Naive thymus-derived CD8-positive, alpha-beta T cell (primary cell): ENCODE measurements around the gene FIGN. TPM values are rescaled to one million over a fixed set of nuclear protein-coding genes. Genes with fewer than 3 reads are reported as not detected.

Experiments
- ATAC-seq, 2 donors: fragments of 150-1000 bp; cut with Tn5 transposase in 1 of 2; sonication (Bioruptor Pico), chemical (Tn5 transposase) in 1 of 2; 1 replicate in 1 of 2; 2 replicates in 1 of 2; pipeline ENCODE4 v1.10.0; 2021; ENCODE audit warnings: mild to moderate bottlenecking in 2 of 2, moderate library complexity in 2 of 2
- POLR2A ChIA-PET: fragments of 350-600 bp; sonication (Branson Sonifier 250); formaldehyde crosslinking; loops from one replicate; lab custom pipeline; 2021; ENCODE audit warnings: antibody characterized with exemption; lab: Charles Lee
- DNase-seq, 10 donors: peaks; one replicate each; pipeline versions ENCODE4 v3.0.0 to v3.0.0-alpha.2; 2020 to 2022
- H3K27ac Mint-ChIP-seq, 10 donors: one replicate each; pipeline ENCODE4 v1.8.0; 2020 to 2022; ENCODE audit warnings: mild to moderate bottlenecking in 10 of 10, mixed read lengths in 10 of 10, moderate library complexity in 4 of 10, inconsistent platforms in 1 of 10
- H3K27me3 Mint-ChIP-seq, 5 donors: one replicate each; pipeline ENCODE4 v1.8.0; 2021 to 2022; ENCODE audit warnings: mixed read lengths in 5 of 5
- H3K36me3 Mint-ChIP-seq, 3 donors: one replicate each; pipeline ENCODE4 v1.8.0; 2020 to 2022; ENCODE audit warnings: mixed read lengths in 3 of 3, mild to moderate bottlenecking in 2 of 3, inconsistent platforms in 1 of 3
- H3K4me1 Mint-ChIP-seq, 4 donors: one replicate each; pipeline ENCODE4 v1.8.0; 2021 to 2022; ENCODE audit warnings: mixed read lengths in 4 of 4
- H3K4me3 Mint-ChIP-seq, 10 donors: one replicate each; pipeline ENCODE4 v1.8.0; 2020 to 2022; ENCODE audit warnings: mild to moderate bottlenecking in 10 of 10, mixed read lengths in 10 of 10, moderate library complexity in 6 of 10, inconsistent platforms in 1 of 10
- H3K9me3 Mint-ChIP-seq, 9 donors: one replicate each; pipeline ENCODE4 v1.8.0; 2020 to 2022; ENCODE audit warnings: mixed read lengths in 9 of 9, mild to moderate bottlenecking in 3 of 9, inconsistent platforms in 1 of 9, moderate library complexity in 1 of 9
- polyA plus RNA-seq, 3 donors: library from polyadenylated mRNA; unstranded; fragments of 300-500 nt; fragmentation: Illumina TruSeq; gene quantifications; one replicate each; pipeline ENCODE4 v1.2.3, GENCODE V29; 2021
- total RNA-seq, 8 experiments: library from RNA in 2 of 8; stranded (reverse) in 2 of 8; gene quantifications; one replicate each; pipeline ENCODE4 v1.2.3 and lab custom pipeline; 2021 to 2026

The FIGN gene
- total and polyA plus RNA-seq, 5 experiments from 2014 or later, result not detected

DNA sequence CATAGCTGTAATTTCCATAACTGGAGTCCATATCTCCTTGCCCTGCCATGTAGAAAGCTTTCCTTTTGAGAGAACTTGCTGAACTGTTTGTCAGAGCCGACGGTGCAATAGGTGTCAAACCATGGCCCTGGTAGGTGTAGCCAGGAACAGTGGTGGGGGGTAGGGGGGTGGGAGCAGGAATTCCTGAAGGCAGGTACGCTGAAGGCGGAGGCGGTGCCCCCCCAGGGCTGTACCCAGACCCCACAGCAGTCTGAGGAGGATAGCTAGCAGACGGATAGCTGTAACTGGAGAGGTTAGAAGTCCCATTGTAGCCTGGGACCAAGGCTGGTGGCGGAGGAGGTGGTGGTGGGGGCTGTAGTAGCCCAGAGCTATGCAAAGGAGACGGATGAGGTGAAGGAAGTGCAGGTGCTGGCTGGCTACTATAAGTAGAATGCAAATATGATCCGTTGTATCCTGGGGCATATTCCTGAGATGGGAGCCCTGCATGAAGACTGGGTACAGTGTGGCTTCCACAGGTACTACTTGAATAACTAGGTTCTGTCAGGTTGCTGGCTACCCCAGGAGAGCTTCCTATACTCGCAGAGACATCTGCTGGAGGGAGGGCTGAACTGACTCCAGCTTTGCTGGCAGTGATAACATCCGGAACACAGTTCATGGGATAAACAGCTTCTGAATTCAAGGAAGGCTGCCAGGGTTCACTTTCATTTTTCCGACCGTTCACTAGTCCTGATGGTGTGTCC lies 124.8 kb downstream of the FIGN start:
- POLR2A ChIA-PET, result no interaction called here
- no peaks in the 10 kb centered on the region for H3K4me1 Mint-ChIP-seq
- ATAC-seq (no peak), DNase-seq (no peak)
- H3K36me3 Mint-ChIP-seq, result no peaks in the 10 kb centered on the region
- H3K4me3 Mint-ChIP-seq, result no peak overlapping the region
- H3K27ac Mint-ChIP-seq, result no peak overlapping the region
- H3K9me3 Mint-ChIP-seq, result peaks cover 0 to 5% (median 0%) of the 10 kb centered on the region in 9 donors
- H3K27me3 Mint-ChIP-seq, result no peaks in the 10 kb centered on the region

DNA sequence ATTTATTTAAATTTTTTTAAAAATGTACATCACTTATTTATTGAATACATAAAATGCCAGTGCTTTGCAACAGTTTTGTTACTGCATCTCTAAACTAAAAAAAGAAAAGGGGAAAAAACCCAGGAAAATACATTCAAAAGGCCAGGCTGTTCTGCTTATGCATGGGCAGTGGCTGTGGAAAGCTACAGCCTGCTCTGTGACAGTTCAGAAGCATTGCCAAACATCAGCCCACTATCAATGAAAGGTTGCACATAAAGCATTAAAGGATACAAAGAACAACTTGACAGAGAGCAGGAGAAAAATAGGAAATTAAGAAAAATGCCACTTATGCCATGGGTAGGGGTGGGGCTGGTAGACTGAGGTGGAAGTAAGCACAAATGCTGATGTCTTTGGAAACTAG lies 128.2 kb downstream of the FIGN start:
- Mint-ChIP-seq H3K27ac (no peak overlapping the region), H3K9me3 (peaks cover 0 to 4% (median 0%) of the 10 kb centered on the region in 9 donors), H3K36me3 (no peaks in the 10 kb centered on the region), H3K4me1 (no peaks in the 10 kb centered on the region), H3K4me3 (no peak overlapping the region), H3K27me3 (no peaks in the 10 kb centered on the region)
- ATAC-seq, result no peak
- DNase-seq, result no peak
- POLR2A ChIA-PET, result no interaction called here

DNA sequence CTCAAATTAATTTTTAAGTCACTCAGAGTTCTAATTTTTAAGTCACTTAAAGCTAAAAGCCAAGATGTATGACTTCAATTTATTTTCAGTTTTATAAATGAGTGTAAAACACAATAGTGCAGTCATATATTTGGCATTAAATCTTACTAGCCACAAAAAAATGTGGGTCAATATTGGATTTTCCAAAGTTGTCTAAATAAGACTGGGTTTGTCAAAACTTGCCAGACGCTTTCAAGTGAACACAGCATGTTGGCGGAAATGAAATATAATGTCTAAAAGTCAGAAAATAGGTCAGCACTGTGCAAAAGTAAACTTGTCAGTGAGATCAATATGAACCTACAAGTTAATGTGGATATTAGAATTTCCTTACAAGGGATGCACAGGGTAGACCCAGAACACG lies 128.9 kb downstream of the FIGN start:
- Mint-ChIP-seq H3K4me3 (no peak overlapping the region), H3K4me1 (no peaks in the 10 kb centered on the region), H3K27ac (no peak overlapping the region), H3K27me3 (no peaks in the 10 kb centered on the region), H3K36me3 (no peaks in the 10 kb centered on the region), H3K9me3 (peaks cover 0 to 1% (median 0%) of the 10 kb centered on the region in 9 donors)
- DNase-seq, result no peak
- no peak for ATAC-seq
- POLR2A ChIA-PET, result no interaction called here

DNA sequence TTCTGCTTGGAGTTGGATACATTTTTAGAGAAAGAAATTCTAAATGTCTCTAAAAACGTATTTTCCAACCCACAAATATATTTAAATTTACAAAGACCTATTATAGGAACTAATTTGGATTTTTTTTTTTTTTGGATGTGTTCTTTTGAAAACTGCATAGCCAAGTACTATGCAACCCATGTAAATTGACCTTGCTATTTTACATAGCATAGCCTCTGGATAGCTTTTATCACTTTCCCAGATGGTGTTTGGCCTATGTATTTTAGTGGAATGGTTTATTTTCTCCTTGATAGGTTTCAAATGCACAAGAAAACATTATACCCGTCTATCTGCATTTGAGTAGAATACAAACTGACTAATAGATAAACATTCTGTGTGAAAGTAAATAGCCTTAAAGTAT lies 130.0 kb downstream of the FIGN start:
- Mint-ChIP-seq H3K27ac (no peak overlapping the region), H3K36me3 (no peaks in the 10 kb centered on the region), H3K27me3 (no peaks in the 10 kb centered on the region), H3K4me1 (no peaks in the 10 kb centered on the region), H3K4me3 (no peak overlapping the region), H3K9me3 (peaks cover 0 to 1% (median 0%) of the 10 kb centered on the region in 9 donors)
- ATAC-seq (no peak), DNase-seq (no peak)
- POLR2A ChIA-PET, result no interaction called here

DNA sequence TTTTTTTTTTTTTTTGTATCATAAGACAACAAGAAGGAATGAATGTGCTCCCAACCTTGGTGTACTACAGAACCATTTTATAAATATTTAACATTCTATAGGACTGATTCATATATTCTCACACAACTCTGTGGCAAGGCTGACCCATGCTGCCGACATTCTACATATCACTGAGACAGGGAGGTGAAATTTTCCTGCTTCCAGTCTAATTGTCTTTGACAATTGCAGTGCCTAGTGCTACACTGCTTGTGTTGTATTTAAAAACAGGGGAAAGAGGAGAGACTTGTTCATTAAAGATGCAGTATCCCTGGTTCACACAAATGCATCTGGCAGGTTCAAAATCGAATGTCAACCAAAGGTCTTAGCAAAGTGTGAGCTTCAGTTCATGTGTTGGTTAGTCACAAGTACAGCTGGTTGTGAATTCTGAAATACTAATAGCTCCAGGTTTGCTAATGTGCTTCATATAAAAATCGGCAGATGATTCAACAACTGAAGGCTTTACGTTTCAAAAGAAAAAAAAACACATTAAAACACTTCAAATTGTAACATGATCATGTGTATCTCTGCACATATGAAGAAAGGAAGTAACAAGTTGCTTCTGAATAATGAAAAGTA lies 130.8 kb downstream of the FIGN start:
- ATAC-seq (no peak), DNase-seq (no peak)
- no peaks in the 10 kb centered on the region for H3K4me1 Mint-ChIP-seq
- no peak overlapping the region for H3K4me3 Mint-ChIP-seq
- peaks cover 0 to 1% (median 0%) of the 10 kb centered on the region in 9 donors for H3K9me3 Mint-ChIP-seq
- POLR2A ChIA-PET, result no interaction called here
- no peaks in the 10 kb centered on the region for H3K36me3 Mint-ChIP-seq
- no peak overlapping the region for H3K27ac Mint-ChIP-seq
- H3K27me3 Mint-ChIP-seq, result no peaks in the 10 kb centered on the region

DNA sequence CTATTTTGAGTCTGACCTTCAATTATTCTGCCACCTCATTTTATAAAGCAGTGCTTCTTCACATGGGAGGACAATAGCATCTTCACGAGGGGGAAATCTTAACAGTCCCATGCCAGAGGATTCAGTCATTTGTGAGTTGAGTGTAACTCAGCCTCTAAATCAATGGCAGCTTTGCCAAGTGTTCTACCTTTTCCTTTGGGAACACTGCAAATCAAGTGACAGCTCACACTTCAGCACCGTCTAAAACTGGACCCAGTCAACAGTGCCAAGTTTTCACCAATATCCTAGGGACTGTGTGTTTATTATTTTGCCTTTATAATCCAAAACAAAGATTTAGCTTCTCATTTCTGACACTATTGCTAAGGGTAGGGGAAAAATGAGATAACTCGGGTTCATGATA lies 133.6 kb downstream of the FIGN start:
- peaks cover 0 to 3% (median 0%) of the 10 kb centered on the region in 9 donors for H3K9me3 Mint-ChIP-seq
- H3K36me3 Mint-ChIP-seq, result no peaks in the 10 kb centered on the region
- H3K27ac Mint-ChIP-seq, result no peak overlapping the region
- POLR2A ChIA-PET, result no interaction called here
- DNase-seq (no peak), ATAC-seq (no peak)
- no peaks in the 10 kb centered on the region for H3K4me1 Mint-ChIP-seq
- no peaks in the 10 kb centered on the region for H3K27me3 Mint-ChIP-seq
- H3K4me3 Mint-ChIP-seq, result no peak overlapping the region

DNA sequence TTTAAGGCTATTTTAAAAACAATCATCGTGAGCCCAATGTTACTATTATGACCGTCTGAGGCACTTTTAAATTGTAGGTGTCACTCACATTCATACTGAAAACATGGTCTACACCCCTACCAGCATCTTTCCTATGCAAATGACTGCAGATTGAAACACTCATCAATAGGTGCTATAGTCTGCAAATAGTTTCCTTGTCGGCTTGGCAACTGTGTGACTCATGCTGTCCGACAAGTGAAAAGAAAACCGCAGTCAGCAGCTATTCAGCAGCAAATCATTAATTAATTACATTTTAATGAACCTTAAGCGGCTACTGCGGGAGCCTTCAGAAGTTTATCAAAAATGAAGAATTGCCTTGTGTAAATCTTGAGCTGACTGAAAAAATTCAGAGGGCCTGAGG lies 134.4 kb downstream of the FIGN start:
- ATAC-seq (no peak), DNase-seq (no peak)
- Mint-ChIP-seq H3K27ac (no peak overlapping the region), H3K36me3 (no peaks in the 10 kb centered on the region), H3K4me1 (no peaks in the 10 kb centered on the region), H3K27me3 (no peaks in the 10 kb centered on the region), H3K9me3 (peaks cover 0 to 3% (median 0%) of the 10 kb centered on the region in 9 donors), H3K4me3 (no peak overlapping the region)
- POLR2A ChIA-PET, result no interaction called here

DNA sequence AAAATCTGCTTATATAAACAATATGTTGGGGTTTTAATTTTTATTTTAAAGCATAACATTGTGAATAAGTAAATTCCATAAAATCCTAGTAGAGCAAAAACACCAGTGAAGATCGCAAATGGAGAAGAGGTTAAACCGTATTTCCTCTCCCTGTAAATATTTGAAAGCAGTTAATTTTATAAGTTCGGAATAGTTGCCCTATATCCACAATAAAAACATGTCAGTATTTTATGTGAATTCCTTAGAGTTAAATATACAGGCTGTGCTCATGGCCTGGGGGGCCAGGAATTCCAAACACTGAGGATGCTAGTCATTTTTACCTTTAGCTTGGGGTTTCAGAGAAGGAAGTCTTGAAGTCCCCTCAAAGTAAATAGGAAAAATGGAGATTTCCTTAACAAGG lies 135.0 kb downstream of the FIGN start:
- no peaks in the 10 kb centered on the region for H3K36me3 Mint-ChIP-seq
- POLR2A ChIA-PET, result no interaction called here

DNA sequence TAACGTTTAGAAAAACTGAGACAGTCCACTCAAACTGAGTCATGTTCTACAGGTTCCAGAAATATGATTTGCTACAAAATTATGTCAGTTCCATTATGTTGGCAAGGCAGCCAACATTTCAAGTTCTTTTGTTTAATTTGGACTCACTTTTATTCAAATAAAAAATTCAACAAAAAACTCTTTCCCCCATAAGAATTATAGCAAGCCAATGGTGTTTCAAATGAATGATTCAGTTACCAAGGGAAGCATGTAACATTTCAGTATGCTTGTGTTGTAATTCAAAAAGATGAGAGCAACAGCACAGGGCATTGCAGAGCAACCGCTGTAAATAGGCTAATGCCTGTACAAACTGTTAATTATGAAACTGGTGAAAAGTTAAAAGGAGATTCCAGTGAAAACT lies 140.8 kb downstream of the FIGN start:
- DNase-seq (no peak), ATAC-seq (no peak)
- H3K9me3 Mint-ChIP-seq, result peaks cover 0 to 6% (median 0%) of the 10 kb centered on the region in 9 donors
- POLR2A ChIA-PET, result no interaction called here
- no peaks in the 10 kb centered on the region for H3K27me3 Mint-ChIP-seq
- H3K36me3 Mint-ChIP-seq, result no peaks in the 10 kb centered on the region
- no peaks in the 10 kb centered on the region for H3K4me1 Mint-ChIP-seq
- no peak overlapping the region for H3K4me3 Mint-ChIP-seq
- H3K27ac Mint-ChIP-seq, result no peak overlapping the region

More for the DNA sequence above, 135.0 kb downstream of the FIGN start:
- no peak overlapping the region for H3K4me3 Mint-ChIP-seq
- H3K27me3 Mint-ChIP-seq, result no peaks in the 10 kb centered on the region
- no peak overlapping the region for H3K27ac Mint-ChIP-seq
- peaks cover 0 to 4% (median 0%) of the 10 kb centered on the region in 9 donors for H3K9me3 Mint-ChIP-seq
- DNase-seq (no peak), ATAC-seq (no peak)
- H3K4me1 Mint-ChIP-seq, result no peaks in the 10 kb centered on the region

DNA sequence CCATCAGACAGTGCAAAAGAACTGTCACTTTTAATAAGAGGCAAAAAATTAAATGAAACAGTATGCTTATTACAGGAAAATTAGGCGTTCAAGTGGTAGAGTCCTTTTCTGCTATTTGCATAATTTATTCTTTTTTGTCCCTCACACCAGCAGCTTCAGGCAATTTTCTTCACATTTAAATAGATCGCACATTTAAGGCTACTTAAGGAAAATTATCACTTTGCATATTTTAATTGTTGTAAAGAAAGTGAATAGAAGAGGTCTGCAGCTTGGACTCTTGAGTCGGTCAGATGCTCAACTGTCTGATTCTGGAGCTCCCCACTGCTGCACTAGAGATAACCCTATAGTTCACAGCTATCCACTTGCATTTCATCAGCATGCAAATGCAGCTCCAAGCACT lies 141.3 kb downstream of the FIGN start:
- peaks cover 0 to 6% (median 0%) of the 10 kb centered on the region in 9 donors for H3K9me3 Mint-ChIP-seq
- no peak overlapping the region for H3K27ac Mint-ChIP-seq
- no peaks in the 10 kb centered on the region for H3K36me3 Mint-ChIP-seq
- POLR2A ChIA-PET, result no interaction called here
- H3K4me3 Mint-ChIP-seq, result no peak overlapping the region
- no peak for ATAC-seq
- H3K27me3 Mint-ChIP-seq, result no peaks in the 10 kb centered on the region
- DNase-seq, result no peak
- no peaks in the 10 kb centered on the region for H3K4me1 Mint-ChIP-seq

DNA sequence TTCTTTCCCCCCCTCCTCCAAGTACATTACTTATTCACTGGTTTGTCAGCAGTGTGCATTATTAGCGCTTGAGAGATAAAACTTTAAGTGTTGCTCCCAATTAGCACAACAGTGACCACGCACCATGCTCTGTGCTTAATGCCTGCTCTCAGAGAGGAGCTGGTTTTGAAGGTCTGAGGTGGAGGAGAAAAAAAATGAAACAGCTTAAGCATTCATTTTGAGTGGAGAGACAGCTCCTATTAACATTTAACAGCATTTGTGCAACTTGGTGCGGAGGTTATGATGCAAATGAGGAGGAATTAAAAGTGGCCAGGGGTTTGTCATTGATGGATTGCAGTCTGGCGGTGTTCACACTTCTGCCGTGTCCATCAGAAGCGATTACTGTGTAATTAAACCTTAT lies 141.8 kb downstream of the FIGN start:
- no peak overlapping the region for H3K4me3 Mint-ChIP-seq
- POLR2A ChIA-PET, result no interaction called here

DNA sequence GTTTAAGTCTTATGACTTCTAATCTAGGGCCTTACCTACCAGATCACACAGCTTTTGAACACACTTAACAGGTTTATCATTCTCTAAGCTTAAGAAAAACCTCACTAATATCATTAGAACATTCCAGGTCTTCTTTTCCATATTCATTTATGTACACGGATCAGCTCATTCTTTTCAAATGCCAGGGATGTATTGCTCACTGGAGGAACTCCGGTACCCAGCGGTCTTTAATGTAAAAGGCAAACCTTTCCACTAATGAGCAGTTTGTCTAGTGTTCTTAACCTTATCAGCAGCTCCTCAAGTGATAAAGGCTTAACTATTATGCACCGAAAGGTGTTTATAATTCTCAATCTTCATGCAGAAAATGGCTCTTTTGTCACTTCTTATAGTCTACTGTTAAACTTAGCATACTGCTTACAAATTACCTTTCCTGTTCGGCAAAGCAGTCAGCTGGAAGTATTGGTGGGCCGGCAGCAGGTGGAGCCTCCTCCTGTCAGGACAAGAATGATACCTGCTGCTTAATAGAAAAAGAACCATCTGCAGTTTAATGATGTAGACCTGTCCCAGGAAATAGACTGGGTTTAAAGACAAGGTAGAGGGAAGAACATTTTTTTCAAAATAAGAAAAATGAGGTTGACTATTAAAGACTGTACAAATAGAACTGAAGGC lies 142.7 kb downstream of the FIGN start:
- DNase-seq (no peak), ATAC-seq (no peak)
- POLR2A ChIA-PET, result no interaction called here
- Mint-ChIP-seq H3K4me3 (no peak overlapping the region), H3K27ac (no peak overlapping the region), H3K27me3 (no peaks in the 10 kb centered on the region), H3K9me3 (peaks cover 0 to 6% (median 0%) of the 10 kb centered on the region in 9 donors), H3K36me3 (no peaks in the 10 kb centered on the region), H3K4me1 (no peaks in the 10 kb centered on the region)

More for the DNA sequence above, 141.8 kb downstream of the FIGN start:
- Mint-ChIP-seq H3K27ac (peak overlapping the region in 1 of 10 donors; percentile 32), H3K36me3 (no peaks in the 10 kb centered on the region), H3K9me3 (peaks cover 0 to 6% (median 0%) of the 10 kb centered on the region in 9 donors), H3K27me3 (no peaks in the 10 kb centered on the region), H3K4me1 (no peaks in the 10 kb centered on the region)
- ATAC-seq (no peak), DNase-seq (no peak)

DNA sequence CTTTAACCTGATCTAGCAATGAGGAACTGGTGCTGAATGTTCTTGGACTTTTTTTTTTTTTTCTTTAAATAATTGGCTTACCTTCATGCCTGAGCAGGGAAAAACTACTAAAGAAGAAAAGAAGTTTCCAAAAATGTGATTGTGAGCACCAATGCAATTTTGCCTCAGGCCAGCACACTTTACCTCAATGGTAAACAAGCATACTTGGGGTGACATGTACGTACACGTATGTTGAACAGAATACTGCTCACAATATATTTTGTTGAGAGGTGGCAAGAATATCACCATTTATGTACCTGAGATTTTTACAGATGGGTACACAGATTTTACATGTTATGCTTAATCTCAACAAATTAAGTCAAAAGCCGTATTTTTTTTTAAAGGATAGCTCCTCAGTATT lies 144.3 kb downstream of the FIGN start:
- Mint-ChIP-seq H3K36me3 (no peaks in the 10 kb centered on the region), H3K9me3 (peaks cover 0 to 6% (median 1%) of the 10 kb centered on the region in 9 donors), H3K4me1 (no peaks in the 10 kb centered on the region), H3K27ac (no peak overlapping the region), H3K4me3 (no peak overlapping the region), H3K27me3 (no peaks in the 10 kb centered on the region)
- POLR2A ChIA-PET, result no interaction called here
- ATAC-seq (no peak), DNase-seq (no peak)
